Measurements from ENCODE around the gene SLC7A6OS.
"Not testable (repeated sequence)": the region's sequence is repeated elsewhere in the genome, so short reads cannot be mapped to it uniquely, and the experiment has no call there.

The SLC7A6OS gene

GRCh38 chr16:68298907-68299561, 11.7 kb downstream of the SLC7A6OS start:
- DNase-seq (ENCODE audit: low read depth): peak; percentile 89

GRCh38 chr16:68298312-68298711, 12.4 kb downstream of the SLC7A6OS start:
- no peak for DNase-seq (ENCODE audit: low read depth)

GRCh38 chr16:68297908-68298307, 12.8 kb downstream of the SLC7A6OS start:
- DNase-seq (ENCODE audit: low read depth): no peak

GRCh38 chr16:68296693-68297092, 14.1 kb downstream of the SLC7A6OS start:
- no peak for DNase-seq (ENCODE audit: low read depth)

GRCh38 chr16:68296291-68296690, 14.5 kb downstream of the SLC7A6OS start:
- no peak for DNase-seq (ENCODE audit: low read depth)

GRCh38 chr16:68292425-68292824, 18.3 kb downstream of the SLC7A6OS start:
- no peak for DNase-seq (ENCODE audit: low read depth)

- DNase-seq (ENCODE audit: low read depth): peak; percentile 31
Observed at GRCh38 chr16:68291227-68291626, 19.5 kb downstream of the SLC7A6OS start.

- DNase-seq (ENCODE audit: low read depth): no peak
Observed at GRCh38 chr16:68290450-68290849, 20.3 kb downstream of the SLC7A6OS start.

- DNase-seq (ENCODE audit: low read depth): no peak
Observed at GRCh38 chr16:68289621-68290329, 21.0 kb downstream of the SLC7A6OS start.

- DNase-seq (ENCODE audit: low read depth): no peak
Observed at GRCh38 chr16:68289202-68289601, 21.5 kb downstream of the SLC7A6OS start.

- DNase-seq (ENCODE audit: low read depth): not testable (repeated sequence)
Observed at GRCh38 chr16:68288796-68289195, 21.9 kb downstream of the SLC7A6OS start.

- no peak for DNase-seq (ENCODE audit: low read depth)
Observed at GRCh38 chr16:68288252-68288650, 22.5 kb downstream of the SLC7A6OS start.

- peak; percentile 73 for DNase-seq (ENCODE audit: low read depth)
Observed at GRCh38 chr16:68287276-68288251, 23.2 kb downstream of the SLC7A6OS start.

- DNase-seq (ENCODE audit: low read depth): no peak
Observed at GRCh38 chr16:68286153-68287074, 24.3 kb downstream of the SLC7A6OS start.

- DNase-seq (ENCODE audit: low read depth): no peak
Observed at GRCh38 chr16:68285683-68286082, 25.1 kb downstream of the SLC7A6OS start.

- no peak for DNase-seq (ENCODE audit: low read depth)
Observed at GRCh38 chr16:68284847-68285246, 25.9 kb downstream of the SLC7A6OS start.

GRCh38 chr16:68283801-68284598, 26.7 kb downstream of the SLC7A6OS start:
- no peak for DNase-seq (ENCODE audit: low read depth)

GRCh38 chr16:68283346-68283745, 27.4 kb downstream of the SLC7A6OS start:
- DNase-seq (ENCODE audit: low read depth): no peak

GRCh38 chr16:68282064-68282452, 28.7 kb downstream of the SLC7A6OS start:
- no peak for DNase-seq (ENCODE audit: low read depth)

- DNase-seq (ENCODE audit: low read depth): no peak
Observed at GRCh38 chr16:68281368-68282063, 29.2 kb downstream of the SLC7A6OS start.
